IPS DF 4.7 (cell line): ENCODE data around the gene SMIM12.

Experiments
- DNase-seq: peaks from one replicate; pipeline ENCODE4 v3.0.0-alpha.2; 2013; ENCODE audit warnings: low spot score; ENCODE audit errors: extremely low read depth

The SMIM12 gene

GRCh38 chr1:34859446-34860200 is at the start of gene SMIM12:
SMIM12 (minus strand) TSS chr1:34859749; CDS start chr1:34855977, 3,772 bp downstream.
- no peak for DNase-seq

GRCh38 chr1:34908369-34908768 is 48.8 kb upstream of the SMIM12 start:
- no peak for DNase-seq

- no peak for DNase-seq
These were observed 48.0 kb upstream of the SMIM12 start for GRCh38 chr1:34907487-34908090.

- DNase-seq, result no peak
These were observed 47.2 kb upstream of the SMIM12 start for GRCh38 chr1:34906756-34907155.

- DNase-seq, result no peak
These were observed 46.7 kb upstream of the SMIM12 start for GRCh38 chr1:34906222-34906621.

GRCh38 chr1:34905098-34905459 is 45.5 kb upstream of the SMIM12 start:
- no peak for DNase-seq

GRCh38 chr1:34904236-34905097 is 44.9 kb upstream of the SMIM12 start:
- no peak for DNase-seq

GRCh38 chr1:34901919-34902318 is 42.4 kb upstream of the SMIM12 start:
- DNase-seq, result no peak

- DNase-seq, result no peak
These were observed 41.4 kb upstream of the SMIM12 start for GRCh38 chr1:34900775-34901502.

GRCh38 chr1:34899906-34900305 is 40.4 kb upstream of the SMIM12 start:
- no peak for DNase-seq

GRCh38 chr1:34899471-34899870 is 39.9 kb upstream of the SMIM12 start:
- no peak for DNase-seq

GRCh38 chr1:34898330-34898761 is 38.8 kb upstream of the SMIM12 start:
- no peak for DNase-seq

GRCh38 chr1:34896612-34897011 is 37.1 kb upstream of the SMIM12 start:
- DNase-seq, result no peak

- no peak for DNase-seq
These were observed 30.2 kb upstream of the SMIM12 start for GRCh38 chr1:34889705-34890104.

GRCh38 chr1:34887593-34887992 is 28.0 kb upstream of the SMIM12 start:
- no peak for DNase-seq

GRCh38 chr1:34885405-34886247 is 26.1 kb upstream of the SMIM12 start:
- no peak for DNase-seq

- DNase-seq, result no peak
These were observed 25.4 kb upstream of the SMIM12 start for GRCh38 chr1:34884961-34885360.

GRCh38 chr1:34884536-34884935 is 25.0 kb upstream of the SMIM12 start:
- DNase-seq, result no peak

- DNase-seq, result no peak
These were observed 19.7 kb upstream of the SMIM12 start for GRCh38 chr1:34879230-34879629.

- no peak for DNase-seq
These were observed 16.9 kb upstream of the SMIM12 start for GRCh38 chr1:34876406-34876805.
